Hepatocyte (in vitro differentiated cells): Measurements from ENCODE around the gene DHCR24. TPM values are rescaled to one million over a fixed set of nuclear protein-coding genes. Genes with fewer than 3 reads are reported as not detected.

Experiments used
- DNase-seq: peaks from one replicate; pipeline ENCODE4 v3.0.0-alpha.2; 2016; ENCODE audit warnings: low spot score
- H2AFZ ChIP-seq: fragments of 200-600 bp; sonication (generic); 2 replicates; pipeline ENCODE4 v1.6.0; 2016; ENCODE audit warnings: antibody characterized with exemption, mild to moderate bottlenecking
- H3K27ac ChIP-seq: fragments of 200-600 bp; sonication (generic); 2 replicates; pipeline ENCODE4 v1.5.1; 2016; ENCODE audit warnings: mild to moderate bottlenecking
- H3K27me3 ChIP-seq: fragments of 200-600 bp; sonication (generic); 2 replicates; pipeline ENCODE4 v1.6.1; 2016
- H3K36me3 ChIP-seq: fragments of 200-600 bp; sonication (generic); replicated peaks from 2 replicates; pipeline ENCODE4 v1.5.1; 2016; ENCODE audit warnings: low read depth; ENCODE audit not compliant: insufficient read depth
- H3K4me1 ChIP-seq: fragments of 200-600 bp; sonication (generic); 2 replicates; pipeline ENCODE4 v1.5.1; 2016; ENCODE audit warnings: mild to moderate bottlenecking, moderate library complexity; ENCODE audit not compliant: insufficient read depth
- H3K4me2 ChIP-seq: fragments of 200-600 bp; sonication (generic); 2 replicates; pipeline ENCODE4 v1.6.0; 2016
- H3K4me3 ChIP-seq: fragments of 200-600 bp; sonication (generic); 2 replicates; pipeline ENCODE4 v1.5.1; 2016; ENCODE audit warnings: mild to moderate bottlenecking
- H3K79me2 ChIP-seq: fragments of 200-600 bp; sonication (generic); 2 replicates; pipeline ENCODE4 v1.6.0; 2017; ENCODE audit warnings: mild to moderate bottlenecking
- H3K9me2 ChIP-seq: fragments of 200-600 bp; sonication (generic); replicated peaks from 2 replicates; pipeline ENCODE4 v1.6.0; 2017; ENCODE audit warnings: mild to moderate bottlenecking; ENCODE audit not compliant: insufficient read depth
- H3K9me3 ChIP-seq: fragments of 200-600 bp; sonication (generic); 2 replicates; pipeline ENCODE4 v1.5.1; 2016; ENCODE audit warnings: low read depth, mild to moderate bottlenecking
- H4K20me1 ChIP-seq: fragments of 200-600 bp; sonication (generic); 2 replicates; pipeline ENCODE4 v1.6.0; 2016; ENCODE audit warnings: mild to moderate bottlenecking; ENCODE audit not compliant: insufficient read depth, poor library complexity, severe bottlenecking
- EZH2 ChIP-seq: fragments of 200-600 bp; sonication (generic); IDR thresholded peaks from 2 replicates; pipeline ENCODE4 v1.6.1; 2016; ENCODE audit warnings: antibody characterized with exemption, mild to moderate bottlenecking, borderline replicate concordance
- EZH2phosphoT487 ChIP-seq: fragments of 200-600 bp; sonication (generic); IDR thresholded peaks from one replicate; pipeline ENCODE4 v1.6.1; 2018; ENCODE audit warnings: antibody characterized with exemption, mild to moderate bottlenecking, low read depth, moderate library complexity; ENCODE audit not compliant: unreplicated experiment, severe bottlenecking
- WGBS: methylation state at CpG from one replicate; pipeline ENCODE4 v1.1.6; 2016; ENCODE audit warnings: low lambda C conversion rate; ENCODE audit errors: missing lambda C conversion rate; 5-methylcytosine and 5-hydroxymethylcytosine counted together
- polyA plus RNA-seq: library from polyadenylated mRNA; unstranded; fragments of >200 nt; fragmentation: Nextera tagmentation; extraction: Ambion mirVana; gene quantifications from 2 replicates; pipeline ENCODE4 v1.2.1, GENCODE V29; 2016
- total RNA-seq: library from RNA; depleted of rRNA; stranded (reverse); fragments of >200 nt; gene quantifications from 2 replicates; pipeline ENCODE4 v1.2.3, GENCODE V29; 2014
- TF ChIP-seq, protein P1 (sequence below): fragments of 200-600 bp; sonication (generic); IDR thresholded peaks from 2 replicates; pipeline ENCODE4 v1.5.1; 2016; ENCODE audit warnings: antibody characterized with exemption, mild to moderate bottlenecking; ENCODE audit not compliant: poor library complexity

The DHCR24 gene
- total and polyA plus RNA-seq, 2 experiments from 2014 or later: 282 to 318 TPM

DNA sequence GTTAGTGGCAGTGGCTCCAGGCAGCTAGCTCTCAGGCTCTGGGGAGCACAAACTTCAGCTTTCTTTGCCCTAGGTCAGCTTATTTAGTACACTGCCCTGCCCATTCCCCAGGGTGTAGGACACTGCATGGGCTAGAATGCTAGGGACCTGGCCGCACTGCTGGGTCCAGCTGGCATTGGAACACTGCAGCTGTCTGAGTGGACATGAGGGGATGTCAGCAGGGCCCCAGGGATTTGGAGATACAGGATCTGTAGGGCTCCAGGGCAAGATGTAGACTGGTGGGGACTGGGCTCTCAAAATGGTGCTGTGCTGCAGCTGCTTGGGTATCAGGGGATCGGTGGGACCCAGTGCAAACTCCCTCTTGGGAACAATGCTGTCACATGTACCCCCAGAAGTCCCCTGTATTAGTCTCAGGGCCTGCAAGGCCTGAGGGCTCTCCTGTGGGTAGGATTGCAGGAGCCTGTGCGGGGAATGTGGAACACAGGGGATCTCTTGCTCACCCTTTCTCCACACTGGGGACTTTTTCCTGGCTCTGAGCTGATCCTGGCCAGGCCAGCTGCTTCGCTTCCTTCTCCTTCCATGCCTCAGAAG, 60.7 kb downstream of the DHCR24 start:
- H3K27ac ChIP-seq: no peak overlapping the region
- H3K36me3 ChIP-seq: no peaks in the 10 kb centered on the region
- H3K27me3 ChIP-seq: no peaks in the 10 kb centered on the region
- H2AFZ ChIP-seq: no peak overlapping the region
- H3K9me3 ChIP-seq: peaks cover 9% of the 10 kb centered on the region
- TF ChIP-seq EZH2: no peak
- TF ChIP-seq EZH2phosphoT487: no peak
- TF ChIP-seq, protein P1, sequence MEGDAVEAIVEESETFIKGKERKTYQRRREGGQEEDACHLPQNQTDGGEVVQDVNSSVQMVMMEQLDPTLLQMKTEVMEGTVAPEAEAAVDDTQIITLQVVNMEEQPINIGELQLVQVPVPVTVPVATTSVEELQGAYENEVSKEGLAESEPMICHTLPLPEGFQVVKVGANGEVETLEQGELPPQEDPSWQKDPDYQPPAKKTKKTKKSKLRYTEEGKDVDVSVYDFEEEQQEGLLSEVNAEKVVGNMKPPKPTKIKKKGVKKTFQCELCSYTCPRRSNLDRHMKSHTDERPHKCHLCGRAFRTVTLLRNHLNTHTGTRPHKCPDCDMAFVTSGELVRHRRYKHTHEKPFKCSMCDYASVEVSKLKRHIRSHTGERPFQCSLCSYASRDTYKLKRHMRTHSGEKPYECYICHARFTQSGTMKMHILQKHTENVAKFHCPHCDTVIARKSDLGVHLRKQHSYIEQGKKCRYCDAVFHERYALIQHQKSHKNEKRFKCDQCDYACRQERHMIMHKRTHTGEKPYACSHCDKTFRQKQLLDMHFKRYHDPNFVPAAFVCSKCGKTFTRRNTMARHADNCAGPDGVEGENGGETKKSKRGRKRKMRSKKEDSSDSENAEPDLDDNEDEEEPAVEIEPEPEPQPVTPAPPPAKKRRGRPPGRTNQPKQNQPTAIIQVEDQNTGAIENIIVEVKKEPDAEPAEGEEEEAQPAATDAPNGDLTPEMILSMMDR: no peak
- H3K4me3 ChIP-seq: no peak overlapping the region
- no peak overlapping the region for H3K4me2 ChIP-seq
- no peaks in the 10 kb centered on the region for H3K9me2 ChIP-seq
- DNase-seq: no peak
- H3K4me1 ChIP-seq: no peaks in the 10 kb centered on the region
- no peaks in the 10 kb centered on the region for H3K79me2 ChIP-seq
- WGBS: 92% methylated on average over 4 of the region's 4 CpGs
- no peaks in the 10 kb centered on the region for H4K20me1 ChIP-seq

DNA sequence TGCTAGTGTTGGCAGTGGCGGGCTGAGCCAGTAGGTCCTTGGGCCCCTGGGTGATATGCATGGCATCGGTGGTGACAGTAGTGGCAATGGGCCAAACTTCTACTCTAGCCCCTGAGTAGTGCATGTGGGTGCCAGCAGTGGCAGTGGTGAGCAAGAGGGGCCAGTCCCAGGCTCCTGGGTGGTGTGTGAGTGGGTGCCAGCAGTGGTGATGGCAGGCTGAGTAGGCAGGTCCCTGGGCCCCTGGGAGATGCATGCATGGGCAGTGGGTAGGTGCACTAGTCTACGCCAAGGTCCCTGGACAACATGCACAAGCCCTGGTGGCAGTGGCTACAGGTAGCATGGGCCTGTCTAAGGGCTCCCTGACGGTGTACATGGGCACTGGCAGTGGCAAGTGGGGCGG, 61.3 kb downstream of the DHCR24 start:
- Histone ChIP-seq H3K4me1 (no peaks in the 10 kb centered on the region), H3K4me2 (no peak overlapping the region), H3K4me3 (no peak overlapping the region), H3K79me2 (no peaks in the 10 kb centered on the region), H2AFZ (no peak overlapping the region), H3K9me3 (peaks cover 9% of the 10 kb centered on the region), H3K27ac (no peak overlapping the region), H3K27me3 (no peaks in the 10 kb centered on the region), H3K36me3 (no peaks in the 10 kb centered on the region), H4K20me1 (no peaks in the 10 kb centered on the region), H3K9me2 (no peaks in the 10 kb centered on the region)
- TF ChIP-seq EZH2: no peak
- TF ChIP-seq, protein P1: no peak
- no peak for TF ChIP-seq EZH2phosphoT487
- WGBS: 93% methylated on average over 5 of the region's 5 CpGs
- no peak for DNase-seq

- Histone ChIP-seq H3K27me3 (no peaks in the 10 kb centered on the region), H3K36me3 (no peaks in the 10 kb centered on the region), H3K9me3 (peaks cover 9% of the 10 kb centered on the region), H2AFZ (no peak overlapping the region), H3K79me2 (no peaks in the 10 kb centered on the region), H3K4me3 (no peak overlapping the region), H3K4me2 (no peak overlapping the region), H3K9me2 (no peaks in the 10 kb centered on the region), H3K27ac (no peak overlapping the region), H3K4me1 (no peaks in the 10 kb centered on the region), H4K20me1 (no peaks in the 10 kb centered on the region)
- no peak for DNase-seq
- TF ChIP-seq EZH2: no peak
- TF ChIP-seq EZH2phosphoT487: no peak
- TF ChIP-seq, protein P1: no peak
- WGBS: 91% methylated on average over 3 of the region's 3 CpGs
Observed at GRCh38 chr1:54823670-54824069, 63.3 kb downstream of the DHCR24 start.
